WTC11 (cell line): ENCODE data around the gene CLNK. TPM values are rescaled to one million over a fixed set of nuclear protein-coding genes. Genes with fewer than 3 reads are reported as not detected.

ENCODE experiments used
- ATAC-seq: fragments of 200-7000 bp; cut with Tn5 transposase; 2 replicates; pipeline ENCODE4 v1.10.0; 2021; ENCODE audit warnings: mild to moderate bottlenecking, moderate library complexity
- CTCF ChIA-PET: fragments of 300-600 bp; sonication (Branson Sonifier 250); formaldehyde crosslinking; loops from one replicate; lab custom pipeline; 2021; ENCODE audit warnings: antibody characterized with exemption; lab: Charles Lee
- POLR2A ChIA-PET: fragments of 350-600 bp; sonication (Branson Sonifier 250); formaldehyde crosslinking; loops from one replicate; lab custom pipeline; 2021; ENCODE audit warnings: antibody characterized with exemption; lab: Charles Lee
- DNase-seq: peaks from one replicate; pipeline ENCODE4 v3.0.0; 2021; ENCODE audit warnings: low spot score
- H3K27ac Mint-ChIP-seq: 2 replicates; pipeline ENCODE4 v1.8.0; 2021; ENCODE audit warnings: mixed read lengths
- H3K27me3 Mint-ChIP-seq: 2 replicates; pipeline ENCODE4 v1.8.0; 2021; ENCODE audit warnings: low read depth, mild to moderate bottlenecking, moderate library complexity, mixed read lengths
- H3K36me3 Mint-ChIP-seq: 2 replicates; pipeline ENCODE4 v1.8.0; 2021; ENCODE audit warnings: mixed read lengths
- H3K4me1 Mint-ChIP-seq: 2 replicates; pipeline ENCODE4 v1.8.0; 2022; ENCODE audit warnings: mixed read lengths
- H3K4me3 Mint-ChIP-seq: 2 replicates; pipeline ENCODE4 v1.8.0; 2021; ENCODE audit warnings: mild to moderate bottlenecking, moderate library complexity, mixed read lengths
- H3K9me3 Mint-ChIP-seq: 2 replicates; pipeline ENCODE4 v1.8.0; 2021; ENCODE audit warnings: mixed read lengths
- ATF1 ChIP-seq: sonication (generic); formaldehyde crosslinking; IDR thresholded peaks from 2 replicates; pipeline ENCODE4 v1.8.1; 2023; ENCODE audit warnings: mild to moderate bottlenecking, moderate library complexity, missing genetic modification reagents
- ATF2 ChIP-seq: sonication (generic); formaldehyde crosslinking; IDR thresholded peaks from 2 replicates; pipeline ENCODE4 v1.8.1; 2022; ENCODE audit warnings: low read depth, missing genetic modification reagents, borderline replicate concordance
- FOXK1 ChIP-seq: sonication (generic); formaldehyde crosslinking; IDR thresholded peaks from 2 replicates; pipeline ENCODE4 v1.8.0; 2022; ENCODE audit warnings: mild to moderate bottlenecking, moderate library complexity, missing genetic modification reagents
- GTF2I ChIP-seq: fragments of 250-450 bp; sonication (Bioruptor Pico); conservative IDR thresholded peaks from 2 replicates; pipeline ENCODE4 v1.4.0; 2021; ENCODE audit warnings: mild to moderate bottlenecking
- IRF1 ChIP-seq: sonication (generic); formaldehyde crosslinking; IDR thresholded peaks from 2 replicates; pipeline ENCODE4 v1.8.0; 2023; ENCODE audit warnings: missing genetic modification reagents
- MXD4 ChIP-seq: fragments of 250-450 bp; sonication (Bioruptor Pico); IDR thresholded peaks from 2 replicates; pipeline ENCODE4 v1.8.0; 2021; ENCODE audit warnings: mild to moderate bottlenecking, moderate library complexity, borderline replicate concordance
- MYBL2 ChIP-seq: sonication (generic); formaldehyde crosslinking; IDR thresholded peaks from 2 replicates; pipeline ENCODE4 v1.8.1; 2023; ENCODE audit warnings: mild to moderate bottlenecking, moderate library complexity, missing genetic modification reagents
- NFATC4 ChIP-seq: fragments of 250-450 bp; sonication (Bioruptor Pico); IDR thresholded peaks from 2 replicates; pipeline ENCODE4 v1.9.0; 2021; ENCODE audit warnings: mild to moderate bottlenecking
- NFE2L1 ChIP-seq: sonication (generic); formaldehyde crosslinking; IDR thresholded peaks from 2 replicates; pipeline ENCODE4 v1.8.1; 2023; ENCODE audit warnings: missing genetic modification reagents
- RELA ChIP-seq: sonication (generic); formaldehyde crosslinking; IDR thresholded peaks from 2 replicates; pipeline ENCODE4 v1.8.1; 2022; ENCODE audit warnings: missing genetic modification reagents, mild to moderate bottlenecking, borderline replicate concordance
- RORB ChIP-seq: fragments of 250-450 bp; sonication (Bioruptor Pico); IDR thresholded peaks from 2 replicates; pipeline ENCODE4 v1.9.0; 2021; ENCODE audit warnings: mild to moderate bottlenecking
- SMAD3 ChIP-seq: sonication (generic); formaldehyde crosslinking; IDR thresholded peaks from 2 replicates; pipeline ENCODE4 v1.8.0; 2022; ENCODE audit warnings: missing genetic modification reagents, mild to moderate bottlenecking, borderline replicate concordance
- ZBTB43 ChIP-seq: sonication (generic); formaldehyde crosslinking; IDR thresholded peaks from 2 replicates; pipeline ENCODE4 v1.8.1; 2023; ENCODE audit warnings: mild to moderate bottlenecking, missing genetic modification reagents
- ZNF121 ChIP-seq: sonication (generic); formaldehyde crosslinking; IDR thresholded peaks from 2 replicates; pipeline ENCODE4 v1.8.0; 2023; ENCODE audit warnings: missing genetic modification reagents
- ZNF281 ChIP-seq: sonication (generic); formaldehyde crosslinking; IDR thresholded peaks from 2 replicates; pipeline ENCODE4 v1.8.0; 2023; ENCODE audit warnings: mild to moderate bottlenecking, missing genetic modification reagents
- ZNF317 ChIP-seq: sonication (generic); formaldehyde crosslinking; IDR thresholded peaks from 2 replicates; pipeline ENCODE4 v1.8.1; 2023; ENCODE audit warnings: low read depth, mild to moderate bottlenecking, moderate library complexity, missing genetic modification reagents, borderline replicate concordance
- ZNF512 ChIP-seq: sonication (generic); formaldehyde crosslinking; IDR thresholded peaks from 2 replicates; pipeline ENCODE4 v1.8.1; 2022; ENCODE audit warnings: missing genetic modification reagents, borderline replicate concordance
- ZSCAN18 ChIP-seq: fragments of 250-450 bp; sonication (Bioruptor Pico); IDR thresholded peaks from 2 replicates; pipeline ENCODE4 v2.1.2; 2022; ENCODE audit warnings: mild to moderate bottlenecking, moderate library complexity
- total RNA-seq: library from RNA; stranded (reverse); gene quantifications from 3 replicates; pipeline ENCODE4 v1.2.3, GENCODE V29; 2021

Gene CLNK
- total RNA-seq, 1 experiment from 2014 or later: not detected

GRCh38 chr4:10670321-10670720 lies 14.2 kb downstream of the CLNK start (continued):
- no peak for TF ChIP-seq ZNF281
- no peak for TF ChIP-seq MYBL2
- no peak for TF ChIP-seq MXD4
- TF ChIP-seq ZSCAN18: no peak

- ChIA-PET POLR2A (no interaction called here), CTCF (no interaction called here)
- ATAC-seq (no peak), DNase-seq (no peak)
- Mint-ChIP-seq H3K36me3 (peaks cover 34% of the 10 kb centered on the region), H3K4me1 (no peaks in the 10 kb centered on the region), H3K27me3 (no peaks in the 10 kb centered on the region), H3K9me3 (peaks cover 57% of the 10 kb centered on the region), H3K4me3 (no peak overlapping the region), H3K27ac (no peak overlapping the region)
- TF ChIP-seq SMAD3: no peak
- no peak for TF ChIP-seq ZNF317 (CRISPR knock-in tag)
- no peak for TF ChIP-seq ZNF121
- no peak for TF ChIP-seq RORB (CRISPR knock-in tag)
- no peak for TF ChIP-seq IRF1
- no peak for TF ChIP-seq ZSCAN18
- no peak for TF ChIP-seq NFATC4 (CRISPR knock-in tag)
- TF ChIP-seq GTF2I (CRISPR knock-in tag): no peak
- TF ChIP-seq ZBTB43 (CRISPR knock-in tag): no peak
- no peak for TF ChIP-seq RELA (CRISPR knock-in tag)
Measured at GRCh38 chr4:10667701-10668326, 16.8 kb downstream of the CLNK start.

GRCh38 chr4:10666616-10667015 lies 18.0 kb downstream of the CLNK start:
- H3K4me3 Mint-ChIP-seq: no peak overlapping the region
- H3K9me3 Mint-ChIP-seq: peaks cover 54% of the 10 kb centered on the region
- POLR2A ChIA-PET: no interaction called here
- no peaks in the 10 kb centered on the region for H3K27me3 Mint-ChIP-seq
- CTCF ChIA-PET: no interaction called here
- H3K36me3 Mint-ChIP-seq: peaks cover 31% of the 10 kb centered on the region
- ATAC-seq: no peak
- DNase-seq: no peak
- no peaks in the 10 kb centered on the region for H3K4me1 Mint-ChIP-seq
- H3K27ac Mint-ChIP-seq: no peak overlapping the region
- no peak for TF ChIP-seq NFE2L1
- TF ChIP-seq ZNF512 (CRISPR knock-in tag): no peak
- TF ChIP-seq ATF1 (CRISPR knock-in tag): no peak
- no peak for TF ChIP-seq ATF2 (CRISPR knock-in tag)
- no peak for TF ChIP-seq FOXK1 (CRISPR knock-in tag)
- TF ChIP-seq MYBL2: no peak
- TF ChIP-seq IRF1: no peak
